IPS DF 19.7 (cell line): ENCODE data around the gene HINFP.
"Not testable (repeated sequence)": the region's sequence is repeated elsewhere in the genome, so short reads cannot be mapped to it uniquely, and the experiment has no call there.

ENCODE experiments used
- DNase-seq: peaks from one replicate; pipeline ENCODE4 v3.0.0-alpha.2; 2013; ENCODE audit warnings: low read depth, low spot score

Gene HINFP

DNA sequence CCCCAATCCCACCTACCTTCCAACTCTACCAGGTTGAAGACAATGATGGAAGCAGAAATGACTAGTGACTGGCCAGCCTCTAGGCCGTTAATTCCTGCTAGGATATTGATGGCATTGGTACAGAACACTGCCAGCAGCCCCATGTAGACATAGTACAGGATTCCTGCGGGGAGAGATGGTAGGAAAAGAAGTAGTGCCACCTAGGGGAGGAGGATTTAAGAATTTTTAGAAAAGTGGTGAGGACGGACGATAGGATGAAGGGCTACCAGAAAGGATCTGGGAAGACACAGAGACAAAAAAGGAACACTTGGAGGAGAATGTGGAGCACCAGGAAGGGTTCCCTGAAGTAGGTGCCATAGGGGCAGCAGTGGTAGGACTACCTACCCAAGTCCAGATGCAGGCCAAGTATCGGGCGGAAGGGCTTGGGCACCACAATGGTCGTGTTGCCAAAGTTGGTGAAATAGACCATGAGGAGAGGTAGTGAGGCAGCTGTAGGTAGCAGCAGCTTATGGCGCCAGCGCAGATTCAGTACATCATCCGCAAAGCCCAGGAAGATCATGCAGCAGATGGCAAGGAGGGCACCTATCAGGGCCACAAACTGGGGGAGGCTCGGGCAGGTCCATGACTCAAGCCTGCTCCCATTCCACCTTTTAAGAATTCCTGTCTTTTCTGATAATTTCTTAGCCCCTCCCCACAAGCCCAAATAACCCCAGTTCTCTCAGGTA, 21.0 kb upstream of the HINFP start:
- no peak for DNase-seq

DNA sequence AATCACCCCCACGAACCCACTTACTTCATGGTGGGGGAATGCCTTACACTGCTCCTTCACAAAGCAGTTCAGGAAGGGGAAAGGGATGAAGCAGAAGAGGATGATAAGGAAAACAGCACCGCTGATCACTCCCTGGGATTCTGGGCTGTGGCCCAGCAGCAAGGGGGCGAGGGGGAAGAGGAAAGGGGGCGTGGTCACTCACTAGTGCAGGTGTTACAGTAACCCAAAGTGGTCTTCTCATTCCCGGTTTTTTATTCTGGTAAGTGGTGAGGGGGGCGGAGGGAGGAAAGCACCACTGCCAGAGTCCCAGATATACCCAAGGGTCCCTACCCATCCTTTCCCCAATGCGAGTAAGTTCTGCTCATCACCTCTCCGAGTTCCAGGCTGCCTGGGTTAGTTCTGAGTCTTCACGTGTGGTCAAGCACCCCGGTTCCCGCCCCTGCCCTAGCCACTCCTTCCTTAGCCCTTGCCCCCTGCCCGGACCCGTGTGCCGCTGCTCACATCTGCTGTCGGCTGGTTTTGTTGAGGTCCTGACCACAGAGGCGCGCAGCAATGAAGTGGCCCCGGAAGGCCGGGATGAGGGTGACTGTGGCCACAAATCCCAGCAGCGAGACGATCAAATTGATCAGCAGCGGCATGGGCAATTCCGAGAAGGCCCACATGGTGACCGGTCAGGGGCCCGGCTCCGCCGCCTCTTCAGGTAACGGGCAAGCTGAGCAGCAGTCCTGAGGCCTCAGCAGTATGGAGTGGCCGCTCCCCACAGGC, 20.2 kb upstream of the HINFP start:
- DNase-seq = no peak

DNA sequence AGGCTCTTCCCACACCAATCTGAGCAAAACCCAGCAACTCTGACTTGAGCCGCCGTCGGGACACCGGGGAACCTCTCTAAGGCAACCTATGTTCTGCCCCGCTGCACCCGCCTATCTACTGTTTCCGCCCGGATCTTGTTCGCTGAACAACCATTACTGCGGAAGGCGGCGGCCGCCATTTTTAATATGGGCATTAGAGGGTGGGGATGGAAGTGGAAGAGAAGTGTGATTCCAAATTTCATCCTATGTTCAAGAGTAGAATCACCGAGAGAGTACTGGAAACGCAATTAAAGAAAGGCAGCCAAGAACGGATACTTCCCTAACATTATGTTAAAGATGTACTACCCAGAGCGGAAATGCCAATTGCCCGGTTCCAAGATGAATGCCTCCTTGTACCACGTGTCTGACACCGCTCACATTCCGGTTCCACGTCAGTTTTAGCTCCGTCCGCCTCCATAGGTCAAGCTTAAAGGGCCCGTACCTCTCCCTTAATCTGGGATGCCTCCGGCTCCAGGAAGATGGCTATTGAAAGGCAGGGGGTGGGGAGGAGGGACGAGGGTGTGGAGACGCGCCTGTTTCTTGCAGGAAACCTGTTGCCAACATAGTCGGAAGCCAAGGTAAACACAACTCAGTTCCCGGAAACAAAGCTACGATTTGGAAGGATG, 19.5 kb upstream of the HINFP start, which contains the start of gene DPAGT1:
DPAGT1 (minus strand) TSS at position 95 of the 665 bp plus-strand sequence. CDS start 198 bp downstream, outside the sequence.
- DNase-seq = peak; percentile 97

DNA sequence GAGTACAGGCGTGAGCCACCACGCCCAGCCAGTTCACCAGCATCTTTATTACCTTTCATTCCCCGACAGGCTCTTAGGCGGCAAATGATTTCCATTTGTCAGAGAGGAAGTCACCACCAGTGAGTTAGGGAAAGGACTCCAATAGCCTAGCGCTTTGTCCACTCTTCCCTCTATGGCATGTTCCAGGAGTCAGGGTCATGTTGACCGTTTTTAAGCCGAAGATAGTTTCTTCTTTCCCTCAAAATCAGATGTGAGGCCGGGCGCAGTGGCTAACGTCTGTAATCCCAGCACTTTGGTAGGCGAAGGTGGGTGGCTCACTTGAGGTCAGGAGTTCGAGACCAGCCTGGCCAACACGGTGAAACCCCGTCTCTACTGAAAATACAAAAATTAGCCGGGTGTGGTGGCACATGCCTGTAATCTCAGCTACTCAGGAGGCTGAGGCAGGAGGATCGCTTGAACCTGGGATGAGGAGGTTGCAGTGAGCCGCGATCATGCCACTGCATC, 18.2 kb upstream of the HINFP start:
- DNase-seq = not testable (repeated sequence)

DNA sequence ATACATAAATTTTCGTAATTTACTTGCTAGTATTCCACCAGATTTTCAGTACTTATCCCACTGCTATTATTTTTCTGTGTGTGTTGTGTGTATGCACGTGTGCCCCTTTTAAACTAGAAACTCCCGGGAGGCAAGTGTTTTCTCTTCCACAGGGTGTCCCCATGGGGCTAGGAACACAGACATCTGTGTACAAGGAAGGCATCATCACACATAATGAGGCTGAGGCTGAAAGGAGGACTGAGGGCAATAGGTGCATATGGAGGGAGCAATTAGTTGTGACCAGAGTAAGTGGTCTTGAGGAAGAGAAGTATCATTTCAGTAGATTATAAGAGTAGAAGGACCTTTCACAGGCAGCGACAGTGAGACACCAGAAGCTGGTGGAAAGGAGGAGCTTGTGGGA, 17.6 kb upstream of the HINFP start:
- no peak for DNase-seq

DNA sequence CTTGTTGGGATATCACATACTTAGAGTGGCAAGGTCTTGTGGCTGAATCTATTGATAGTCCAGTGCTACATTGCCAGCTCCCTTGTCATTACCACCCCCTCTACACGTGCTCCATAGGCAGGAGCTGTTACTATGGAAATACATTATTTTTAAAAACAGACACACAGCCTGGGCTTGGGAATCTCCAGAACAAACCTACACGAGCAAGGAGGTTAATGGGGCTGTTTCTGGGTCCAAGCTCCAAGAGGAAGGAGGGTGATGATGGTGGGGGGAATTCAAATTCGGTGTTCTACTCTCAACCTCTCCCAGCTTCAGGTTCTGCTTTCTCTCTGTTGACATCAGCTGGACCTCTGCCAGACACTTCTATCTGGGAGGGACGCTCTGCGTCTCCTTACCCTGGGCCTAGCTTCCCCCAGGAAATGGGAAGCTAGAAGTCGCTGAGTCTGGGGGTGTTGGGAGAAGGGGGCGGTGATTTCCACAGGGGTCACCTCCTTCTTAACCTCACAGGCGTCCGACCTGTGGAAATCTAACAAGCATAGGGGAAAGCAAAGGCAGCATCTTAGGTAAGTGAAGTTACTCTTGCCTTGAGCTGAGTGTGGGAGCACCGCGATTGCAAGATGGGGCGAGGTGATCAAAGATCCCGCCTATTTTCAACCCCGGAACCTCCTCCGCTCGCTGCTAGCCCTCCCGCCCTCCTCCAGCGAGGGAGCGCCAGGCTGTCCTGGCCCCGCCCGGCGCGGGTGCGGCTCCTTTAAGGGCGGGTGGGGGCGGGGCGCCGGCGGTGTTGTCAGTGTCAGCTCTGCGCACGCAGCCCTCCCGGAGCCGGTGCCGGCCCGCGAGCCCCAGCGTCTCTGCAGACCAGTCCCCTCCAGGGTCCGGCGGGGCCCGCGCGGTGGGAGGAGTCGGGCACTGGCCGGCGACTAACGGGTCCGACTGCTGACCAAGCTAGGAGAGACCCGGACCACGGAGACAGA, 14.5 kb upstream of the HINFP start, which contains the start of gene C2CD2L:
C2CD2L (plus strand) TSS at position 781 of the 974 bp plus-strand sequence. CDS start 398 bp downstream, outside the sequence.
- no peak for DNase-seq

DNA sequence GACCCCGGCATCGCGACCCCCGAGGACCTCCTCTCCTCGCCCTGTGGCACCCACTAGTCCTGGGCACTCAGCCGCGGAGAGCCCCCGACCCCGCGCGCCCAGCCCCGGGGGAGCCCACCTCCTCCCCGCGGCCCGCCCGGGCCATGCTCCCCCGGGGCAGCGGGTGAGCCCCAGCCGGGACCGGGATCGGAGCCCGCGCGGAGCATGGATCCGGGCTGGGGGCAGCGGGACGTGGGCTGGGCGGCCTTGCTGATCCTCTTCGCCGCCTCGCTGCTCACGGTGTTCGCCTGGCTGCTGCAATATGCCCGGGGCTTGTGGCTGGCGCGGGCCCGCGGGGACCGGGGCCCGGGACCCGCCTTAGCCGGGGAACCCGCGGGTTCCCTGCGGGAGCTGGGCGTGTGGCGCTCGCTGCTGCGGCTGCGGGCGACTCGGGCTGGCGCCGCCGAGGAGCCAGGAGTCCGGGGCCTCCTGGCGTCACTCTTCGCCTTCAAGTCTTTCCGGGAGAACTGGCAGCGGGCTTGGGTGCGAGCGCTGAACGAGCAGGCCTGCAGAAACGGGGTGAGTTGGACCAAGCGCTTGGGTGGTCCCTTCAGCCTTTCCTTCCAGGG, 13.7 kb upstream of the HINFP start:
- no peak for DNase-seq

DNA sequence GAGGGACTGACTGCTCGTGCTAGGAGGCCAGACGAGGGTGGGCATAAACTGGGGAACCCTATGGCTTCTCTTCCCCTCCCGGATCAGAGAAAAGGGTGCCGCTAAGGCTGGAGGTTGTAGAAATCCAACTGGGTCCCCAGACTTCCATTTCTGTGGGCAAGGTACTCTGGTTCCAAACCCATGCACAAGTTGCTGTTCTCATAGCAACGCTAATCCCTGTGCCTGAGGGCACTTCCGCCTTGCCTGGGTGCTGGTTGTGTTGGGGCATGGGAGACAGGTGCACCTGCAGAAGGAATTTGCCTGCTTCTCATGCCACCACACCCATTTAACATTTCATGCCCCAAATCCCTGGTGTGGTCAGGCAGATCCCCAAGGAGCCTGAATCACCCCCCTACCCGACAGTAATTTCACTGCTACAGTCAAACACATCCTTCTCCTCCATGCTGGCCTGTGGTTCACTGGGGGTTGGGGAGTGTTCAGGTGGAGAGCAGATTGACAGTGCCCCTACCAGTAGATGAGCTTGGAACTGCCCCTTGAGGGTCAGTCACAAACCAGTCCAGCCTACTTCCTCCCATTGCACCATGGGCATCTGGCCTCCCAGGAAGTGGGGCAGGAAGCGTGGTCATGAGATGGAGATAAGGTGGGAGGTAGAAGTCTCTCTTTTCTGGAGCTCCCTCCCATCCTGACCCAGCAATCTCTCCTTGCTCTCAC, 13.1 kb upstream of the HINFP start:
- DNase-seq = no peak

DNA sequence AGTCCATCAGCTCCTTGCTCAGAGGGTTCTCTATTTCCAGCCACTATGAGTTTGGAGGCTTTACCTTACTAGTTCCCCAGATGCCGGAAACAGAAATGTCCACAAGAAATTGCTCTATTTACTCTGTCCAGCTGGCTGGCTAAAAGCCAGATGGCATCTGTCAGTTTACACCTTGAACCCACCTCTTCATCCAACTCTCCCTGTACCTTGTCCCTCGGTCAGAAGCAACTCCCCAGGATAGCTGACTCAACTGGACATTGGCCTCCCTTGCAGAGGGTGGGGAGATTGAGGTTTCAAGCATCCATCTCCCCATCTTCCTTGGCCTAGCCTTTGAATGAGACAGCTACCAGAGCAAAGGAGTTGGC, 12.5 kb upstream of the HINFP start:
- DNase-seq = no peak

DNA sequence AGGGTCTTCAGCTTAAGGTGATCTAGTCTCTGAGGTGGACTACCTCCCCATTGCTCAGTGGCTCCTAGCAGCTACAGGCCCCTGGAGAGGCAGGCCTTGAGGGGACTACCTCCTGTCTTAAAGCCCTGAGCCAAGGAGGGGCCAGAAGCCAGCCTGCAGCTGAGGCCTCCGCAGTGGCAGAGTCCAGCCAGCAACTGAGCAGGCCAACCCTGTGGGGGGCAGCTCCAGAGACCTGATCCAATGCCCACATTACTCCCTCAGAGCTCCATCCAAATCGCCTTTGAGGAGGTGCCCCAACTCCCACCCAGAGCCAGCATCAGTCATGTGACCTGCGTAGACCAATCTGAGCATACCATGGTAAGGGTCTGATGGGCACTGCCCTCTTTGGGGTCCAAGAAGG, 11.5 kb upstream of the HINFP start:
- DNase-seq = no peak

DNA sequence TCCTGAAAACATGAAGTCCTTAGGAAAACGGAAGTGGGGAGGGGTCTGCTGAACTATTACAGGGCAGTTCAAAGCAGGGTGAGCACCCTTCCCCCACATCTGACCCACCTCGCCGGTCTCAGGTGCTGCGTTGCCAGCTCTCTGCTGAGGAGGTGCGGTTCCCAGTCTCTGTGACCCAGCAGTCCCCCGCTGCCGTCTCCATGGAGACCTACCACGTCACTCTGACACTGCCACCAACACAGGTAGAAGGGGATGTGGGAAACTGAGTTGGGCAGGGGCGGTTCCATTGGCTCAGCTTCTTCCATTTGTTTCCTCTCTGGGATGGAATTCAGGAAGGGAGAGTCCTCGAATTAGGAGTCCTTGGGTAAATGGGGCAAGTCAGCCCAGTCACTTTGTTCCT, 10.9 kb upstream of the HINFP start:
- no peak for DNase-seq

DNA sequence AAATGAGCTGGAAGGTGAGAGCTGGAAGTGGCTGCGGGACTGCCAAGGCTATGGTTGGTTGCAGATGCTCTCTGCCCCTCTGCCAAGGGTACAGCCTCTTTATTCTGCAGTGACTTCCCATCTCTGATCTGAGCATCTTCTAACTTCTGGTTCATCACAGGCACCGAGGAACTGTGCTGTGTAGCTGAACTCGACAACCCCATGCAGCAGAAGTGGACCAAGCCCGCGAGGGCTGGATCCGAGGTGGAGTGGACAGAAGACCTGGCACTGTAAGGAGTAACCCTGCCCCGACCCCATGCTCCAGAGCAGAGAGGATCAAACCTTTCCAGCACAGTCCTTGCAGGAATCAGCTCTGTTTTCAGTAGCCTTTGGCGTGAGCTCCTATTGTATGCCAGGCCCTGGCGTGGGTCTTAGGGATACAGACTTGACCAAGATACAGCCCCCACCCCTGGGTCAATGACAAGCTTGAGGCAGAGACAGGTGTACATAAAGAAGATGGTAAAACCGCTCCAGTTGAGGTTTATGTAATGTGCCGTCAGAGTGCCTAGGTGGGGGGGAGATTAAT, 9.9 kb upstream of the HINFP start:
- no peak for DNase-seq

DNA sequence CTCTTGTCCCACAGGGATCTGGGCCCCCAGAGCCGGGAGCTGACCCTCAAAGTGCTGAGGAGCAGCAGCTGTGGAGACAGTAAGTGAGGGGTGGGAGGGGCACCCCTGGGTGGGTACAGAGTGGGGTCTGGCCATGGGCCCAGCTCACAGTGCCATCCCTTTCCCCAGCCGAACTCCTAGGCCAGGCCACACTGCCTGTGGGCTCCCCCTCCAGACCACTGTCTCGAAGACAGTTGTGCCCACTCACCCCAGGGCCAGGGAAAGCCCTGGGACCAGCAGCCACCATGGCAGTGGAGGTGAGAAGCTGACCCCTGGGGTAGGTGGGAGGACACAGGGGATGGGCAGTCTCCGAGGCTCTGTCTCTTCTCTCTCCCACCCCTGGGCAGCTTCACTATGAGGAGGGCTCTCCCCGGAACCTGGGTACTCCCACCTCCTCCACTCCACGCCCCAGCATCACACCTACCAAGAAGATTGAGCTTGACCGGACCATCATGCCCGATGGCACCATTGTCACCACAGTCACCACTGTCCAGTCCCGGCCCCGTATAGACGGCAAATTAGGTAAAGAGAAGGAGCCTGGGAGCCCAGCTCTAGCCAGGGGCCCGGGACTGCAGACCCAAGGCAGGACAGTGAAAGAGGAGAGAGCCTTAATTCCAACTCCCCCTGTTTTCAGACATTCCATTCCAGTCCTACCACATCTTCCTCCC, 8.9 kb upstream of the HINFP start:
- no peak for DNase-seq

DNA sequence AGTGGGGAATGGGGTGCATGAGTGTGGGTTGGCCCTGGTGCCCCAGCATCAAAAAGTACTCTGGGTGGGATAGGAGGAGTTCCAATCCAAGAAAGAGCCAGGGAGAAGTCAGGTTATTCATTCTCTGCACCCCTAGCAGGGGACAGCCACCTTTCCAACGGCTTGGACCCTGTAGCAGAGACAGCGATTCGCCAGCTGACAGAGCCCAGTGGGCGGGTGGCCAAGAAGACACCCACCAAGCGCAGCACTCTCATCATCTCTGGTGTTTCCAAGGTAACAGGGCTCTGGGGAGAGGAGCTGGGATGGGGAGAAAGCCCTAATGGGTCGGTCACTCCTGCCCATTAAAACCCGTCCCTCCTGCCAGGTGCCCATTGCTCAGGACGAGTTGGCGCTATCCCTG, 7.7 kb upstream of the HINFP start:
- no peak for DNase-seq

DNA sequence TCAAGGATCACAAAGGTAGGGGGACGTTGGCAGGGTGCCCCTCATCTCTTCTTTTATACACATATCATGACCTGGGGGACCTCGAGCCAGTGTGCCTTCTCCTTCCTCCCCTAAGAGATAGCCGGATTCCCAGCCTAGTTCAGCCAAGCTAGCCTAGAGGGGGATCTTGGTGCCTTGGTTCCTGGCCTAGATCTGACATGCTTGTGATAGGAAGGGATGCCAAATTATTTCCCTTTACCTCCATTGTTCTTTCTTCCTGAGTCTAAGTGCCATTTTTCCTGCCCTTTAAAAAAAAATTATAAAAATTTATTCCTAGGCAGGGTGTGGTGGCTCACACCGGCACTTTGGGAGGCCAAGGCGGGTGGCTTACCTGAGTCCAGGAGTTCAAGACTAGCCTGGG, 7.0 kb upstream of the HINFP start:
- DNase-seq = no peak

DNA sequence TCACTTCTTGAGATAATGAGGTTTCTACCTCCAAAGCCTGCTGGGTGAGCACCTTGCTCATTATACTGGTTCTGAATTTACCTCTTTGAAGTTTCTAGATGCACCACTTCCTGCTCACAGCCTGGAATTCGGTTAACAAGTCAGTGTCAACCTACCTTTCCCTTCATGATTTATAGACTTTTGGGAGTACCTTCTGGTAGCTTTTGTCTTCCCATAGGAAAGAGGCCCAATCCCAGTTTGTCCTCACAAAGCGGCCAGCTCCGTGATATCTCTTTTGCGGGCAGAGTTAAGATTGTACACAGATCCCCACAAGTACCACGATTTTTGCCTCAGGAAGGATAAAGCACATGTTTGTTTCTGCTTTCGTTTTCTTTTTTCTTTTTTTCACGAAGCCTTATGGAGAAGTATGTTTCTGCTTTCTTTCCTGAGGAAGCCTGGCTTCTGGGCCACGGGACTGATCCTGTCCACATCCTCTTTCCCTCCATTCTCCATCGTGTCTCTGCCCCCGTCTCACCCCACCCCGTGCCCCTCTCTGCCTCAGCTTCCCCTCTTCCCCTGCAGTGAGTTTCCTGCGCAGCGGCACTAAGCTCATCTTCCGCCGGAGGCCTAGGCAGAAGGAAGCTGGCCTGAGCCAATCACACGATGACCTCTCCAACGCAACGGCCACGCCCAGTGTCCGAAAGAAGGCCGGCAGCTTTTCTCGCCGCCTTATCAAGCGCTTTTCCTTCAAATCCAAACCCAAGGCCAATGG, 5.7 kb upstream of the HINFP start:
- DNase-seq = no peak

DNA sequence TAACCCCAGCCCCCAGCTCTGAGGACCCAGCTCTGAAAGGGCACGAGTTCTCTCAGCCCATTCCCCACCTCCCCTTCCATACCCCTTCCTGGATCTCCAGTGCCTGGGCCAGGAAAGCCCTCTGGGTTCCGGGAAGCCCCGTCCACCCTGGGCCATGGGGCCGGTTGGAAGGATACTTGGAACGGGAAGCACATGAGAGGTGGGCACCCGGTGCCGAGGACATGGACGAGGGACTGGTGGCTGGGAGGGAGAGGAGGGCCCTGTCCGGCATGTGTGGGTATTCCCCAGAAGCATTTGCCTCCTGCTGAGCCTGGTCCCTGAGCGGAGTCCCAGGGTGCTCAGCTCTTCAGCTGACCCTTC, 5.2 kb upstream of the HINFP start:
- DNase-seq = no peak

DNA sequence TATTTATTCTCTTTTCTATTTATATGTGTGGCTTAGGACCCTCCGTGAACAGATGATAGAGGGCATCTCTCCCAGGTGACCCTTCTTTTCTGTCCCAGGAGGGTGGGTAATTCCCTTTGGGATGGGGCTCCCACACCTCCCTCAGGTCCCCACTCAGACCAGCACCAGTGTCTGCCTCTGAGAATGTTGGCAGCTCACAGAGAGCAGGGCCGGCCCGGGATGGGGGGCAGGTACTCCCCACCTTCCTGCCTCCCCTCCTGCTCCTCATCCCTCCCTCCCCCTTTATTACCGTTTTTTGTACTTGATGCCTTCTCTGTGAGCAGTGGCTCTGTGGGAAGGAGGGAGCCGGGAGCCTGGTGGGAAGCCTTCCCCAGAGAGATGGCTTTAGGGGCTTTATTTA, 4.8 kb upstream of the HINFP start:
- no peak for DNase-seq
